Measurements from ENCODE around the gene PDIA2. TPM values are rescaled to one million over a fixed set of nuclear protein-coding genes. Genes with fewer than 3 reads are reported as not detected.

The PDIA2 gene
- total and polyA plus RNA-seq, 4 donors = 0.03 to 0.09 TPM; not detected in 2

GRCh38 chr16:320206-320605, 37.2 kb downstream of the PDIA2 start:
- H3K27ac ChIP-seq (ENCODE audit: low read depth in 1 of 2, low read length in 2 of 2) = no peak overlapping the region
- H3K9ac ChIP-seq (ENCODE audit: low read depth in 1 of 2, low read length in 2 of 2) = no peak overlapping the region
- TF ChIP-seq EGR1 (IDR thresholded peaks at IDR 0.05; ENCODE audit: low read depth in 2 of 2) = no peak
- no peak for TF ChIP-seq REST (IDR thresholded peaks at IDR 0.05)
- TF ChIP-seq HNF4A (conservative IDR thresholded peaks at IDR 0.05) = no peak
- TF ChIP-seq, protein P1, sequence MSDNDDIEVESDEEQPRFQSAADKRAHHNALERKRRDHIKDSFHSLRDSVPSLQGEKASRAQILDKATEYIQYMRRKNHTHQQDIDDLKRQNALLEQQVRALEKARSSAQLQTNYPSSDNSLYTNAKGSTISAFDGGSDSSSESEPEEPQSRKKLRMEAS (IDR thresholded peaks at IDR 0.05) = no peak
- 85% methylated on average over 5 of the region's 5 CpGs for WGBS
- no peak overlapping the region for H3K4me3 ChIP-seq (ENCODE audit: low read depth in 1 of 3, low read length in 3 of 3)
- H3K27me3 ChIP-seq (ENCODE audit: control insufficient read depth in 4 of 4, insufficient read depth in 4 of 4, low read length in 3 of 4) = no peaks in the 10 kb centered on the region
- peaks cover 0 to 2% (median under 1%) of the 10 kb centered on the region in 4 donors for H3K4me1 ChIP-seq (ENCODE audit: control insufficient read depth in 4 of 4, insufficient read depth in 4 of 4, low read length in 3 of 4)
- no peak for DNase-seq (ENCODE audit: low spot score)
- H3K36me3 ChIP-seq (ENCODE audit: control insufficient read depth in 4 of 4, insufficient read depth in 3 of 4, low read depth in 1 of 4, low read length in 3 of 4) = peaks cover 0 to 9% (median 1%) of the 10 kb centered on the region in 4 donors
- H3K9me3 ChIP-seq (ENCODE audit: control insufficient read depth in 4 of 4, low read length in 3 of 4) = no peaks in the 10 kb centered on the region

- H3K27me3 ChIP-seq (ENCODE audit: control insufficient read depth in 4 of 4, insufficient read depth in 4 of 4, low read length in 3 of 4) = no peaks in the 10 kb centered on the region
- H3K9ac ChIP-seq (ENCODE audit: low read depth in 1 of 2, low read length in 2 of 2) = no peak overlapping the region
- H3K4me1 ChIP-seq (ENCODE audit: control insufficient read depth in 4 of 4, insufficient read depth in 4 of 4, low read length in 3 of 4) = peaks cover 0 to 3% (median under 1%) of the 10 kb centered on the region in 4 donors
- no peak for DNase-seq (ENCODE audit: low spot score)
- no peak overlapping the region for H3K27ac ChIP-seq (ENCODE audit: low read depth in 1 of 2, low read length in 2 of 2)
- no peak overlapping the region for H3K4me3 ChIP-seq (ENCODE audit: low read depth in 1 of 3, low read length in 3 of 3)
- 81% methylated on average over 9 of the region's 9 CpGs for WGBS
- peaks cover 0 to 9% (median 1%) of the 10 kb centered on the region in 4 donors for H3K36me3 ChIP-seq (ENCODE audit: control insufficient read depth in 4 of 4, insufficient read depth in 3 of 4, low read depth in 1 of 4, low read length in 3 of 4)
- TF ChIP-seq GABPA (IDR thresholded peaks at IDR 0.05 in 1 of 2, conservative IDR thresholded peaks at IDR 0.05 in 1 of 2) (no peak), JUND (IDR thresholded peaks at IDR 0.05) (no peak), RAD21 (IDR thresholded peaks at IDR 0.05) (no peak), YY1 (IDR thresholded peaks at IDR 0.05) (no peak), TAF1 (conservative IDR thresholded peaks at IDR 0.05) (no peak), HNF4A (conservative IDR thresholded peaks at IDR 0.05) (no peak), SP1 (IDR thresholded peaks at IDR 0.05) (no peak), FOXA2 (IDR thresholded peaks at IDR 0.05) (no peak), REST (IDR thresholded peaks at IDR 0.05) (no peak), NR2F2 (IDR thresholded peaks at IDR 0.05) (no peak), ZBTB33 (IDR thresholded peaks at IDR 0.05) (no peak)
- TF ChIP-seq, protein P1 (IDR thresholded peaks at IDR 0.05) = no peak
- TF ChIP-seq, protein P2, sequence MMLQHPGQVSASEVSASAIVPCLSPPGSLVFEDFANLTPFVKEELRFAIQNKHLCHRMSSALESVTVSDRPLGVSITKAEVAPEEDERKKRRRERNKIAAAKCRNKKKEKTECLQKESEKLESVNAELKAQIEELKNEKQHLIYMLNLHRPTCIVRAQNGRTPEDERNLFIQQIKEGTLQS (IDR thresholded peaks at IDR 0.05) = no peak
- TF ChIP-seq, protein P3, sequence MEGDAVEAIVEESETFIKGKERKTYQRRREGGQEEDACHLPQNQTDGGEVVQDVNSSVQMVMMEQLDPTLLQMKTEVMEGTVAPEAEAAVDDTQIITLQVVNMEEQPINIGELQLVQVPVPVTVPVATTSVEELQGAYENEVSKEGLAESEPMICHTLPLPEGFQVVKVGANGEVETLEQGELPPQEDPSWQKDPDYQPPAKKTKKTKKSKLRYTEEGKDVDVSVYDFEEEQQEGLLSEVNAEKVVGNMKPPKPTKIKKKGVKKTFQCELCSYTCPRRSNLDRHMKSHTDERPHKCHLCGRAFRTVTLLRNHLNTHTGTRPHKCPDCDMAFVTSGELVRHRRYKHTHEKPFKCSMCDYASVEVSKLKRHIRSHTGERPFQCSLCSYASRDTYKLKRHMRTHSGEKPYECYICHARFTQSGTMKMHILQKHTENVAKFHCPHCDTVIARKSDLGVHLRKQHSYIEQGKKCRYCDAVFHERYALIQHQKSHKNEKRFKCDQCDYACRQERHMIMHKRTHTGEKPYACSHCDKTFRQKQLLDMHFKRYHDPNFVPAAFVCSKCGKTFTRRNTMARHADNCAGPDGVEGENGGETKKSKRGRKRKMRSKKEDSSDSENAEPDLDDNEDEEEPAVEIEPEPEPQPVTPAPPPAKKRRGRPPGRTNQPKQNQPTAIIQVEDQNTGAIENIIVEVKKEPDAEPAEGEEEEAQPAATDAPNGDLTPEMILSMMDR (IDR thresholded peaks at IDR 0.05; ENCODE audit: low read depth, low read length, missing input control) = no peak
- H3K9me3 ChIP-seq (ENCODE audit: control insufficient read depth in 4 of 4, low read length in 3 of 4) = no peaks in the 10 kb centered on the region
These were observed 38.6 kb downstream of the PDIA2 start for GRCh38 chr16:321532-321931.
